H1 (cell line): ENCODE results near the gene NRXN2. TPM values are rescaled to one million over a fixed set of nuclear protein-coding genes. Genes with fewer than 3 reads are reported as not detected.

Experiments used
- CTCF ChIA-PET: fragments of 300-600 bp; sonication (Branson Sonifier 250); formaldehyde crosslinking; loops from one replicate; lab custom pipeline; 2021; ENCODE audit not compliant: partially characterized antibody; lab: Charles Lee
- POLR2A ChIA-PET: fragments of 300-600 bp; sonication (Branson Sonifier 250); formaldehyde crosslinking; loops from one replicate; lab custom pipeline; 2021; ENCODE audit warnings: inconsistent platforms; ENCODE audit not compliant: partially characterized antibody; lab: Charles Lee
- DNase-seq, 2 experiments: peaks; one replicate each; pipeline versions ENCODE4 v3.0.0 to v3.0.0-alpha.2; 2010 to 2022; ENCODE audit warnings: low spot score in 2 of 2, low read depth in 1 of 2, mixed read lengths in 1 of 2
- FAIRE-seq: peaks from 2 replicates; lab custom pipeline; 2011; peaks lifted over from hg19 to GRCh38; lab: Jason Lieb, UNC
- H2AFZ ChIP-seq: 2 replicates; pipeline ENCODE4 v1.8.1; 2012; ENCODE audit warnings: low read length, inconsistent platforms
- H2AK5ac ChIP-seq: 2 replicates; pipeline ENCODE4 v1.6.1; 2013; ENCODE audit warnings: low read depth, low read length
- H2BK120ac ChIP-seq: replicated peaks from 2 replicates; pipeline ENCODE3; 2013; ENCODE audit warnings: low read depth, low read length, inconsistent platforms
- H2BK12ac ChIP-seq: 2 replicates; pipeline ENCODE4 v1.6.1; 2013; ENCODE audit warnings: low read depth, low read length
- H2BK15ac ChIP-seq: 2 replicates; pipeline ENCODE4 v1.6.1; 2013; ENCODE audit warnings: low read length
- H2BK20ac ChIP-seq: 2 replicates; pipeline ENCODE4 v1.6.1; 2013; ENCODE audit warnings: low read length
- H2BK5ac ChIP-seq: 2 replicates; pipeline ENCODE4 v1.6.1; 2013; ENCODE audit warnings: low read depth, low read length
- H3K14ac ChIP-seq: 2 replicates; pipeline ENCODE4 v1.6.1; 2013; ENCODE audit warnings: inconsistent platforms; ENCODE audit not compliant: insufficient read length
- H3K18ac ChIP-seq: 2 replicates; pipeline ENCODE4 v1.6.1; 2013; ENCODE audit warnings: low read length; ENCODE audit errors: extremely low read depth
- H3K23ac ChIP-seq: 2 replicates; pipeline ENCODE4 v1.6.1; 2013; ENCODE audit warnings: inconsistent platforms; ENCODE audit not compliant: insufficient read length
- H3K23me2 ChIP-seq: 2 replicates; pipeline ENCODE4 v1.6.1; 2013; ENCODE audit warnings: low read depth, low read length
- H3K27ac ChIP-seq: 2 replicates; pipeline ENCODE4 v1.6.1; 2011; ENCODE audit warnings: low read depth, low read length, inconsistent platforms
- H3K27me3 ChIP-seq, 4 experiments: replicated peaks in 1 of 4; 1 replicate in 1 of 4; 2 replicates in 3 of 4; pipeline versions ENCODE4 v1.6.1 to v1.8.1; 2011 to 2013; ENCODE audit warnings: low read length in 3 of 4, mild to moderate bottlenecking in 3 of 4, inconsistent platforms in 2 of 4, mixed read lengths in 2 of 4, moderate library complexity in 1 of 4; ENCODE audit not compliant: control insufficient read depth in 3 of 4, insufficient read depth in 3 of 4; ENCODE audit errors: extremely low read depth in 1 of 4
- H3K36me3 ChIP-seq, 4 experiments: 2 replicates each; pipeline versions ENCODE4 v1.6.1 to v1.8.1; 2011 to 2013; ENCODE audit warnings: mild to moderate bottlenecking in 4 of 4, low read length in 3 of 4, moderate library complexity in 2 of 4, control low read depth in 1 of 4, inconsistent platforms in 1 of 4; ENCODE audit not compliant: insufficient read depth in 4 of 4, control insufficient read depth in 2 of 4
- H3K4ac ChIP-seq: replicated peaks from 2 replicates; pipeline ENCODE3; 2013; ENCODE audit warnings: low read length, low read depth, mixed read lengths, inconsistent platforms; ENCODE audit not compliant: insufficient read length
- H3K4me1 ChIP-seq, 4 experiments: replicated peaks in 1 of 4; 1 replicate in 1 of 4; 2 replicates in 3 of 4; pipeline versions ENCODE4 v1.6.1 to v1.8.1; 2011 to 2013; ENCODE audit warnings: low read length in 3 of 4, inconsistent platforms in 2 of 4, mixed read lengths in 1 of 4; ENCODE audit not compliant: insufficient read depth in 4 of 4, control insufficient read depth in 3 of 4
- H3K4me2 ChIP-seq, 2 experiments: 2 replicates each; pipeline versions ENCODE4 v1.6.1 to v1.8.1; 2011 to 2013; ENCODE audit warnings: low read depth in 2 of 2, low read length in 2 of 2, control low read depth in 1 of 2, inconsistent platforms in 1 of 2, mild to moderate bottlenecking in 1 of 2; ENCODE audit not compliant: insufficient read depth in 1 of 2
- H3K4me3 ChIP-seq, 4 experiments: fragments of 200-600, 300-600 bp in 1 of 4; sonication (generic), shearing (Covaris generic), sonication (Bioruptor Twin) in 1 of 4; 2 replicates each; pipeline versions ENCODE4 v1.5.1 to v1.8.1; 2011 to 2016; ENCODE audit warnings: low read length in 4 of 4, low read depth in 3 of 4, control low read depth in 2 of 4, inconsistent platforms in 2 of 4, mild to moderate bottlenecking in 2 of 4, mixed read lengths in 1 of 4, moderate library complexity in 1 of 4; ENCODE audit not compliant: insufficient read depth in 2 of 4; ENCODE audit errors: extremely low read depth in 1 of 4
- H3K56ac ChIP-seq: replicated peaks from 2 replicates; pipeline ENCODE3; 2013; ENCODE audit warnings: low read depth, mild to moderate bottlenecking, mixed read lengths, low read length, inconsistent platforms; ENCODE audit not compliant: insufficient read length
- H3K79me1 ChIP-seq: 2 replicates; pipeline ENCODE4 v1.6.1; 2013; ENCODE audit warnings: low read depth, low read length, control low read depth
- H3K79me2 ChIP-seq, 2 experiments: 2 replicates each; pipeline versions ENCODE4 v1.6.1 to v1.8.1; 2012 to 2013; ENCODE audit warnings: low read length in 2 of 2, mild to moderate bottlenecking in 2 of 2, inconsistent platforms in 1 of 2; ENCODE audit not compliant: insufficient read depth in 2 of 2, control insufficient read depth in 1 of 2
- H3K9ac ChIP-seq, 4 experiments: replicated peaks in 1 of 4; 1 replicate in 1 of 4; 2 replicates in 3 of 4; pipeline versions ENCODE4 v1.6.1 to v1.8.1; 2011 to 2013; ENCODE audit warnings: low read depth in 3 of 4, low read length in 3 of 4, control low read depth in 2 of 4, mild to moderate bottlenecking in 2 of 4, moderate library complexity in 2 of 4, inconsistent platforms in 1 of 4; ENCODE audit errors: extremely low read depth in 1 of 4
- H3K9me3 ChIP-seq, 2 experiments: 2 replicates each; pipeline versions ENCODE4 v1.6.1 to v1.8.1; 2012 to 2013; ENCODE audit warnings: mild to moderate bottlenecking in 2 of 2, moderate library complexity in 2 of 2, control low read depth in 1 of 2, inconsistent platforms in 1 of 2, low read depth in 1 of 2, low read length in 1 of 2, mixed read lengths in 1 of 2; ENCODE audit not compliant: insufficient read depth in 2 of 2
- H4K20me1 ChIP-seq, 2 experiments: replicated peaks in 1 of 2; 2 replicates each; pipeline versions ENCODE3 to v1.8.1; 2011 to 2013; ENCODE audit warnings: inconsistent platforms in 2 of 2, low read length in 2 of 2, mild to moderate bottlenecking in 1 of 2; ENCODE audit not compliant: insufficient read depth in 2 of 2, control insufficient read depth in 1 of 2
- H4K5ac ChIP-seq: 2 replicates; pipeline ENCODE4 v1.6.1; 2013; ENCODE audit warnings: low read length, low read depth, mixed read lengths, inconsistent platforms; ENCODE audit not compliant: insufficient read length
- H4K8ac ChIP-seq: 2 replicates; pipeline ENCODE4 v1.8.0; 2013; ENCODE audit warnings: mild to moderate bottlenecking, moderate library complexity, low read length, inconsistent platforms; ENCODE audit not compliant: insufficient read depth; ENCODE audit errors: extremely low read depth
- H4K91ac ChIP-seq: replicated peaks from 2 replicates; pipeline ENCODE3; 2013; ENCODE audit warnings: low read length, mixed read lengths, inconsistent platforms; ENCODE audit not compliant: insufficient read length
- CTBP2 ChIP-seq: IDR thresholded peaks from 2 replicates; pipeline ENCODE4 v1.7.0; 2011; ENCODE audit warnings: borderline replicate concordance, mild to moderate bottlenecking, moderate library complexity, mixed read lengths, low read length; ENCODE audit not compliant: insufficient read depth, insufficient read length
- GABPA ChIP-seq: IDR thresholded peaks from 2 replicates; pipeline ENCODE4 v1.6.1; 2011; ENCODE audit warnings: mild to moderate bottlenecking, low read length, moderate library complexity, borderline replicate concordance; ENCODE audit not compliant: insufficient read depth
- HDAC2 ChIP-seq, 2 experiments: fragments of 300-600 bp in 1 of 2; sonication (generic) in 1 of 2; IDR thresholded peaks; 2 replicates each; pipeline ENCODE4 v1.6.1; 2011 to 2012; ENCODE audit warnings: low read depth in 2 of 2, low read length in 2 of 2, mild to moderate bottlenecking in 2 of 2, moderate library complexity in 2 of 2, borderline replicate concordance in 1 of 2, inconsistent platforms in 1 of 2
- JUN ChIP-seq: IDR thresholded peaks from 2 replicates; pipeline ENCODE4 v1.6.1; 2011; ENCODE audit warnings: low read depth, mild to moderate bottlenecking, improper control_type of control experiment, low read length
- KDM5A ChIP-seq: fragments of 200-600 bp; IDR thresholded peaks from 2 replicates; pipeline ENCODE4 v1.7.1; 2012; ENCODE audit warnings: mild to moderate bottlenecking, low read length, inconsistent platforms, mixed read lengths
- NRF1 ChIP-seq: IDR thresholded peaks from 2 replicates; pipeline ENCODE4 v1.6.1; 2011; ENCODE audit warnings: mild to moderate bottlenecking, low read depth, low read length, improper control_type of control experiment
- SP2 ChIP-seq: IDR thresholded peaks from 2 replicates; pipeline ENCODE4 v1.6.1; 2012; ENCODE audit warnings: mild to moderate bottlenecking, low read length, inconsistent platforms
- TEAD4 ChIP-seq: IDR thresholded peaks from 2 replicates; pipeline ENCODE4 v1.6.1; 2012; ENCODE audit warnings: low read depth, low read length, inconsistent platforms, mixed read lengths
- ZNF274 ChIP-seq: IDR thresholded peaks from 2 replicates; pipeline ENCODE4 v1.7.0; 2012; ENCODE audit warnings: low read length, borderline replicate concordance; ENCODE audit errors: extremely low read depth
- polyA plus RNA-seq, 7 experiments: library from polyadenylated mRNA; depleted of rRNA in 3 of 7; stranded (reverse) in 5 of 7; unstranded in 2 of 7; fragments of >200 nt in 5 of 7; fragments of 200-250 nt in 2 of 7; gene quantifications; 1 replicate in 5 of 7; 2 replicates in 1 of 7; 4 replicates in 1 of 7; pipeline versions ENCODE4 v1.2.1 to v1.2.3, GENCODE V29; 2011 to 2013; ENCODE audit warnings: missing spikeins in 2 of 7, mixed read lengths in 2 of 7
- total RNA-seq: library from RNA; stranded (reverse); fragmentation: NEBNext Ultra II Directional; extraction: Animal tissue kit (Norgen Biotek cat#: 25700); gene quantifications from 2 replicates; pipeline ENCODE4 v1.2.1, GENCODE V29; 2021
- TF ChIP-seq, protein P1 (sequence below): IDR thresholded peaks from 2 replicates; pipeline ENCODE4 v1.6.1; 2011; ENCODE audit warnings: low read length, improper control_type of control experiment

Gene NRXN2
- total and polyA plus RNA-seq, 2 of the 8 experiments (the other 6 are each of a cell fraction or from before 2014, with no cell fraction given), result 1.3 to 11.5 TPM

DNA sequence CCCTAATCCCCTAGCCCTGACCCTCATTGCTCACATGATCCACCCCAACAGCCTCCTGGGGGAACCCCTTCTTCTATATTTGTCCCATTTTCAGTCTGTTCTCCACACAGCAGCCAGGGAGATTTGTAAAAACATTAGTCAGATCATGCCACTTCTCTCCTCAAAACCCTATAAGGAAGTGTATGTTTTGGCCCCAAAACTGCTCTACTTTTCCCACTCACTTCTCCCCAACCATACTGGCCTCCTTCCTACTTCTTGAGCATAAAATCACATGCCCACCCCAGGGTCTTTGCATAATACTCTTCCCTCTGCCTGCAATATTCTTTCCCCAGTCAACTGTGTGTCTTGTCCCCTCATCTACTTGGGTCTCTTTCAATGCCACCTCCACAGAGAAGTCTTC is 136.6 kb downstream of the NRXN2 start:
- Histone ChIP-seq H2BK15ac (no peak overlapping the region), H4K91ac (no peak overlapping the region), H3K4ac (no peak overlapping the region), H3K4me2 (no peak overlapping the region), H4K5ac (no peak overlapping the region), H3K23ac (no peak overlapping the region), H2BK120ac (no peak overlapping the region), H3K36me3 (no peaks in the 10 kb centered on the region), H3K27me3 (no peaks in the 10 kb centered on the region), H2BK20ac (no peak overlapping the region), H3K27ac (no peak overlapping the region), H3K23me2 (peaks cover 6% of the 10 kb centered on the region; the same call in 1 of the 2 replicates), H2AK5ac (no peak overlapping the region), H3K79me1 (no peaks in the 10 kb centered on the region), H3K9me3 (0 out of 4 replicates have a peak, but pooled peaks cover 0 to 6% of the 10 kb centered on the region in 2 experiments), H3K56ac (no peak overlapping the region), H4K20me1 (peaks cover 0 to 3% of the 10 kb centered on the region in 2 experiments), H3K4me3 (no peak overlapping the region), H3K18ac (no peak overlapping the region), H4K8ac (no peak overlapping the region), H2BK5ac (no peak overlapping the region), H2BK12ac (no peak overlapping the region), H3K14ac (no peak overlapping the region), H3K9ac (no peak overlapping the region), H3K79me2 (no peaks in the 10 kb centered on the region), H3K4me1 (no peaks in the 10 kb centered on the region), H2AFZ (no peak overlapping the region)
- ChIA-PET CTCF (interaction anchor here (0.8 to 1.9 kb wide), 4 partner anchors 23 to 245 kb away, joined by 3 to 5 read pairs (median 4); no protein-coding TSS in a partner anchor), POLR2A (no interaction called here)
- FAIRE-seq, result no peak
- no peak for DNase-seq
- TF ChIP-seq CTBP2 (no peak), SP2 (no peak), GABPA (no peak), NRF1 (no peak), TEAD4 (no peak), ZNF274 (no peak), JUN (no peak), KDM5A (no peak), HDAC2 (IDR thresholded peaks at IDR 0.05; ENCODE audit: borderline replicate concordance in 1 of 2, low read depth in 2 of 2, low read length in 2 of 2) (no peak)
- TF ChIP-seq, protein P1, sequence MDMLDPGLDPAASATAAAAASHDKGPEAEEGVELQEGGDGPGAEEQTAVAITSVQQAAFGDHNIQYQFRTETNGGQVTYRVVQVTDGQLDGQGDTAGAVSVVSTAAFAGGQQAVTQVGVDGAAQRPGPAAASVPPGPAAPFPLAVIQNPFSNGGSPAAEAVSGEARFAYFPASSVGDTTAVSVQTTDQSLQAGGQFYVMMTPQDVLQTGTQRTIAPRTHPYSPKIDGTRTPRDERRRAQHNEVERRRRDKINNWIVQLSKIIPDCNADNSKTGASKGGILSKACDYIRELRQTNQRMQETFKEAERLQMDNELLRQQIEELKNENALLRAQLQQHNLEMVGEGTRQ, result no peak
